ENCODE data around the gene SMARCA2. TPM values are rescaled to one million over a fixed set of nuclear protein-coding genes. Genes with fewer than 3 reads are reported as not detected.

SMARCA2 gene
- total RNA-seq, 2 experiments from 2014 or later, result 87.8 to 89.9 TPM

- Mint-ChIP-seq H3K4me3 (no peak overlapping the region), H3K9me3 (no peaks in the 10 kb centered on the region), H3K36me3 (ENCODE audit: low read depth) (no peaks in the 10 kb centered on the region), H3K4me1 (ENCODE audit: low read depth) (no peaks in the 10 kb centered on the region), H3K27ac (no peak overlapping the region), H3K27me3 (ENCODE audit: low read depth) (no peaks in the 10 kb centered on the region)
- CTCF ChIA-PET, result no interaction called here
- intact Hi-C loops (cut with micrococcal nuclease), result no loop called here
- no peak for DNase-seq
These were observed 21.0 kb upstream of the SMARCA2 start for GRCh38 chr9:1994180-1994579.

GRCh38 chr9:1995084-1995483 lies 20.1 kb upstream of the SMARCA2 start:
- Mint-ChIP-seq H3K4me3 (no peak overlapping the region), H3K27me3 (ENCODE audit: low read depth) (no peaks in the 10 kb centered on the region), H3K4me1 (ENCODE audit: low read depth) (no peaks in the 10 kb centered on the region), H3K27ac (no peak overlapping the region), H3K36me3 (ENCODE audit: low read depth) (no peaks in the 10 kb centered on the region), H3K9me3 (no peaks in the 10 kb centered on the region)
- no peak for DNase-seq
- CTCF ChIA-PET, result interaction anchor here (0.6 kb wide), 1 partner anchor 1337 kb away, joined by 3 read pairs; no protein-coding TSS in a partner anchor
- intact Hi-C loops (cut with micrococcal nuclease), result no loop called here

- CTCF ChIA-PET, result no interaction called here
- no peak overlapping the region for H3K4me3 Mint-ChIP-seq
- no peaks in the 10 kb centered on the region for H3K36me3 Mint-ChIP-seq (ENCODE audit: low read depth)
- no peaks in the 10 kb centered on the region for H3K4me1 Mint-ChIP-seq (ENCODE audit: low read depth)
- no peaks in the 10 kb centered on the region for H3K27me3 Mint-ChIP-seq (ENCODE audit: low read depth)
- no peak for DNase-seq
- no peaks in the 10 kb centered on the region for H3K9me3 Mint-ChIP-seq
- H3K27ac Mint-ChIP-seq, result no peak overlapping the region
- intact Hi-C loops (cut with micrococcal nuclease), result no loop called here
These were observed 19.0 kb upstream of the SMARCA2 start for GRCh38 chr9:1996156-1996555.

- H3K27me3 Mint-ChIP-seq (ENCODE audit: low read depth), result no peaks in the 10 kb centered on the region
- intact Hi-C loops (cut with micrococcal nuclease), result no loop called here
- CTCF ChIA-PET, result interaction anchor here (0.8 kb wide), 1 partner anchor 90 kb away, joined by 3 read pairs; no protein-coding TSS in a partner anchor
- H3K27ac Mint-ChIP-seq, result no peak overlapping the region
- H3K4me1 Mint-ChIP-seq (ENCODE audit: low read depth), result no peaks in the 10 kb centered on the region
- H3K9me3 Mint-ChIP-seq, result no peaks in the 10 kb centered on the region
- no peak for DNase-seq
- H3K36me3 Mint-ChIP-seq (ENCODE audit: low read depth), result no peaks in the 10 kb centered on the region
- H3K4me3 Mint-ChIP-seq, result no peak overlapping the region
These were observed 17.5 kb upstream of the SMARCA2 start for GRCh38 chr9:1997646-1998045.

GRCh38 chr9:1998111-1998510 lies 17.0 kb upstream of the SMARCA2 start:
- intact Hi-C loops (cut with micrococcal nuclease), result no loop called here
- no peaks in the 10 kb centered on the region for H3K4me1 Mint-ChIP-seq (ENCODE audit: low read depth)
- H3K4me3 Mint-ChIP-seq, result no peak overlapping the region
- CTCF ChIA-PET, result interaction anchor here (0.8 kb wide), 1 partner anchor 89 kb away, joined by 3 read pairs; no protein-coding TSS in a partner anchor
- H3K36me3 Mint-ChIP-seq (ENCODE audit: low read depth), result no peaks in the 10 kb centered on the region
- DNase-seq, result no peak
- no peaks in the 10 kb centered on the region for H3K27me3 Mint-ChIP-seq (ENCODE audit: low read depth)
- no peaks in the 10 kb centered on the region for H3K9me3 Mint-ChIP-seq
- no peak overlapping the region for H3K27ac Mint-ChIP-seq

GRCh38 chr9:2000314-2000713 lies 14.8 kb upstream of the SMARCA2 start:
- CTCF ChIA-PET, result interaction anchor here (0.6 kb wide), 1 partner anchor 26 kb away, joined by 3 read pairs; no protein-coding TSS in a partner anchor

GRCh38 chr9:2008372-2008771 lies 6.8 kb upstream of the SMARCA2 start:
- Mint-ChIP-seq H3K4me3 (no peak overlapping the region), H3K4me1 (ENCODE audit: low read depth) (peaks cover 30% of the 10 kb centered on the region), H3K36me3 (ENCODE audit: low read depth) (no peaks in the 10 kb centered on the region)

More at GRCh38 chr9:2000314-2000713, 14.8 kb upstream of the SMARCA2 start:
- Mint-ChIP-seq H3K9me3 (no peaks in the 10 kb centered on the region), H3K27me3 (ENCODE audit: low read depth) (no peaks in the 10 kb centered on the region), H3K4me3 (no peak overlapping the region), H3K36me3 (ENCODE audit: low read depth) (no peaks in the 10 kb centered on the region), H3K4me1 (ENCODE audit: low read depth) (peaks cover 8% of the 10 kb centered on the region), H3K27ac (no peak overlapping the region)
- intact Hi-C loops (cut with micrococcal nuclease), result no loop called here
- DNase-seq, result no peak

GRCh38 chr9:2012347-2012746 lies 2.8 kb upstream of the SMARCA2 start:
- Mint-ChIP-seq H3K9me3 (no peaks in the 10 kb centered on the region), H3K27ac (peak overlapping the region; percentile 60), H3K4me1 (ENCODE audit: low read depth) (peaks cover 30% of the 10 kb centered on the region), H3K4me3 (no peak overlapping the region), H3K27me3 (ENCODE audit: low read depth) (no peaks in the 10 kb centered on the region), H3K36me3 (ENCODE audit: low read depth) (peaks cover 2% of the 10 kb centered on the region)
- CTCF ChIA-PET, result interaction anchor here (1.1 to 1.7 kb wide), 3 partner anchors 56 to 133 kb away, joined by 3 to 5 read pairs (median 4); no protein-coding TSS in a partner anchor
- intact Hi-C loops (cut with micrococcal nuclease), result loop anchor here (1.0 to 10.0 kb wide), 4 partner anchors 75 to 1732 kb away; no protein-coding TSS in a partner anchor
- peak; percentile 42 for DNase-seq

More at GRCh38 chr9:2008372-2008771, 6.8 kb upstream of the SMARCA2 start:
- H3K9me3 Mint-ChIP-seq, result no peaks in the 10 kb centered on the region
- H3K27ac Mint-ChIP-seq, result no peak overlapping the region
- DNase-seq, result no peak
- intact Hi-C loops (cut with micrococcal nuclease), result no loop called here
- no peaks in the 10 kb centered on the region for H3K27me3 Mint-ChIP-seq (ENCODE audit: low read depth)
- CTCF ChIA-PET, result no interaction called here

- CTCF ChIA-PET, result no interaction called here
- Mint-ChIP-seq H3K4me1 (ENCODE audit: low read depth) (peaks cover 36% of the 10 kb centered on the region), H3K27ac (no peak overlapping the region), H3K9me3 (no peaks in the 10 kb centered on the region), H3K27me3 (ENCODE audit: low read depth) (no peaks in the 10 kb centered on the region), H3K36me3 (ENCODE audit: low read depth) (peaks cover 2% of the 10 kb centered on the region), H3K4me3 (peak overlapping the region; percentile 92)
- intact Hi-C loops (cut with micrococcal nuclease), result loop anchor here (2.0 to 10.0 kb wide), 4 partner anchors 93 to 1731 kb away; no protein-coding TSS in a partner anchor
- DNase-seq, result no peak
These were observed 1.2 kb upstream of the SMARCA2 start for GRCh38 chr9:2013743-2014475.

- intact Hi-C loops (cut with micrococcal nuclease), result loop anchor here (1.0 to 10.0 kb wide), 10 partner anchors 8 to 1729 kb away; partner anchors contain the start of genes PUM3, RFX3 and VLDLR
- CTCF ChIA-PET, result interaction anchor here (0.6 to 1.2 kb wide), 3 partner anchors 15 to 1276 kb away, joined by 3 to 4 read pairs (median 3); no protein-coding TSS in a partner anchor
- Mint-ChIP-seq H3K27me3 (ENCODE audit: low read depth) (no peaks in the 10 kb centered on the region), H3K27ac (peak overlapping the region; percentile 99), H3K9me3 (no peaks in the 10 kb centered on the region), H3K36me3 (ENCODE audit: low read depth) (peaks cover 2% of the 10 kb centered on the region), H3K4me3 (peak overlapping the region; percentile 92), H3K4me1 (ENCODE audit: low read depth) (peaks cover 49% of the 10 kb centered on the region)
- peak; percentile 62 for DNase-seq
These were observed 647 bp downstream of the SMARCA2 start for GRCh38 chr9:2015581-2016407.

GRCh38 chr9:2016408-2017330 lies 1.5 kb downstream of the SMARCA2 start:
- intact Hi-C loops (cut with micrococcal nuclease), result loop anchor here (10.0 kb wide), 2 partner anchors 972 to 1728 kb away; no protein-coding TSS in a partner anchor
- Mint-ChIP-seq H3K4me3 (peak overlapping the region; percentile 92), H3K36me3 (ENCODE audit: low read depth) (peaks cover 2% of the 10 kb centered on the region), H3K27ac (peak overlapping the region; percentile 99), H3K4me1 (ENCODE audit: low read depth) (peaks cover 51% of the 10 kb centered on the region), H3K27me3 (ENCODE audit: low read depth) (no peaks in the 10 kb centered on the region), H3K9me3 (no peaks in the 10 kb centered on the region)
- CTCF ChIA-PET, result interaction anchor here (1.2 kb wide), 1 partner anchor 70 kb away, joined by 3 read pairs; no protein-coding TSS in a partner anchor
- peak; percentile 79 for DNase-seq
